HG03342 (cell line): ENCODE data around the gene NUMA1.

Experiments used
- ATAC-seq: cut with Tn5 transposase; IDR thresholded peaks from one replicate; pipeline ENCODE4 v1.9.1; 2021; ENCODE audit warnings: mild to moderate bottlenecking, moderate library complexity; ENCODE audit not compliant: unreplicated experiment

Gene NUMA1

GRCh38 chr11:72002841-72003775 is 77.2 kb downstream of the NUMA1 start:
- ATAC-seq, result no peak

- no peak for ATAC-seq
These were observed 78.3 kb downstream of the NUMA1 start for GRCh38 chr11:72001834-72002591.

DNA sequence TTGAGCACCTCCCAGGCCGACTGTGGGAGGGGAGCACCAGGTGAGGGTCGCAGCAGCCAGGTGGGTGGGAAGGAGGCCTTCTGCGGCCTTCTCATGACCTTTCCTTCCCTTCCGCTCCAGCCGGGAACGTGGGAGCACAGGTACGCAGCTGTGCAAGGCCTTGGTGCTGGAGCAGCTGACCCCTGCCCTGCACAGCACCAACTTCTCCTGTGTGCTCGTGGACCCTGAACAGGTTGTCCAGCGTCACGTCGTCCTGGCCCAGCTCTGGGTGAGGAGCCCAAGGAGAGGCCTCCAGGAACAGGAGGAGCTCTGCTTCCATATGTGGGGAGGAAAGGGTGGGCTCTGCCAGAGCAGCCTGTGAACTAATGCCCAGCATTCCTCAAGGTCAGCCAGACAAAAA is 79.1 kb downstream of the NUMA1 start:
- no peak for ATAC-seq

GRCh38 chr11:72000202-72000867 is 80.0 kb downstream of the NUMA1 start:
- no peak for ATAC-seq

DNA sequence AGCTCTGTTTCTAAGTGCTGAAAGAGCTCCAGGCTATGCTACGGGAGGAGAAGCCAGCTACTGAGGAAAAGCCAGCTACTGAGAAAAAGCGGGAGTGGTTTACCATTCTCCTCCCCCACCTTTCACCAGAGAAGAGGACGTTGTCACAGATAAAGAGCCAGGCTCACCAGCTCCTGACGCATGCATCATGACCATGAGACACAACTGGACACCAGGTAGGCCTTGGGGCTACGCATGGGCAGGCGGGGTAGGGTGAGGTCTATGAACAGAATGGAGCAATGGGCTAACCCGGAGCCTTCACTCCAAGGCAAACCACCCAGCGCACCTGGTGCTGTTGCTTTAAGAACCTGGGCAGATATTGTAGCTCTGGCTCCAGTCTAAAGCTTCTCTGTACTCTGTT is 80.5 kb downstream of the NUMA1 start:
- ATAC-seq, result no peak

- ATAC-seq, result no peak
These were observed 81.0 kb downstream of the NUMA1 start for GRCh38 chr11:71999362-71999761.

GRCh38 chr11:71998649-71999310 is 81.6 kb downstream of the NUMA1 start, which contains the start of gene IL18BP:
Gene IL18BP (plus strand): TSS chr11:71998909. CDS start chr11:71999985, 1,076 bp downstream.
- ATAC-seq, result no peak

DNA sequence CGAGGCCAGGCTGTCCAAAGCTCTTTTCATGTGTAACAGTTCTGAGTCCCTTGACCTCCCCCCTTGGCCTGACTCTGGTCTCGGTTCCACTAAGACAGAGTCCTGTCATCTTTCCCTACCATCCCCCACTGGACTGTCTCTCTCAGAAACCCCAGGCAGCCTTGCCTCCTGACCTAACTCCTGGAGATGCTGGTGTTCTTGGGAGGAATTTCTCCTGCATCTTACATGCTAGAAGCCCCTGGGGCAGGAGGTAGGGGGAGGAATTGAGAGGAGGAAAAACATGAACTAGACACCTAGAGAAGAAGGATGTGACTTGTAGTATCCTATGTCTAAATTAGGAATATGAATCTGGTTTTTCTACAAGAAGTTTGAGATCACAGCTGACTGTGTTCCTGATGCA is 82.3 kb downstream of the NUMA1 start:
- no peak for ATAC-seq

GRCh38 chr11:71997594-71997993 is 82.7 kb downstream of the NUMA1 start:
- ATAC-seq, result no peak

DNA sequence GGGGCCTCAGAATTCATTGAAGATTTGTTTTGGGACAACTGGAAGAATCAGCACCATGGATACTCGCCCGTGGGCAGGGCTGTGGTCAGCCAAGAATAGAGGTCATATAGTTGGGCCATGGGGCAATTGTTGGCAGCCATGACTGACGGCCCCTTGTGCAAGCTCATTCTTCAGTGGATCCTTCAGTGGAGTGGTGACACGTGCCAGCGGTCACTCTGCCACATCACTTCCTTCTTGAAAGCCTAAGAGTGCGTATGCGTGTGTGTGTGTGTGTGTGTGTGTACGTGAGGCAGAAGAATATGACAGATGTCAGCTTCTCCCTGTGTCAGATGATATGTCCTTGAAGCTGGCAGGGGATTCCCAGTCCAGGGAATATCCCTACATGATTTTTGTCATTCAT is 83.4 kb downstream of the NUMA1 start:
- no peak for ATAC-seq

DNA sequence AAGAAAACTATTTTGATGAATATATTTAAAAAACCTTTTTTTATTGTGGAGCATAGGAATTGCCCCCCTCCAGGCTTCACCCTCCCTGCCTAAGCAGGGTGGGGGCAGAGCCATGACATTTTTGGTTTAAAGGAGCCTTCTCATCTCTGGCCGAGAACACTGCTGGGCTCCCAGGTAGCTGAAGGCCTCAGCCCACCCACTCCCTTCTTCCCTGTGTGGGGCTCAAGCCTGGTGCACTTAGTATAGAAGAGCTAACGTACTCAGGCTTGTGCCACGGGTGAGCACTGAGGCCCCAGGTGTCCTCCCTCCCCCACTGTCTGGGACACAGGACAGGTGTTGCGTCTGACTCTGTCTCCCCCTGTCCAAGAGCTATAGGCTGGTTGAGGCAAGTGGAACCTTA is 83.8 kb downstream of the NUMA1 start:
- ATAC-seq, result no peak

DNA sequence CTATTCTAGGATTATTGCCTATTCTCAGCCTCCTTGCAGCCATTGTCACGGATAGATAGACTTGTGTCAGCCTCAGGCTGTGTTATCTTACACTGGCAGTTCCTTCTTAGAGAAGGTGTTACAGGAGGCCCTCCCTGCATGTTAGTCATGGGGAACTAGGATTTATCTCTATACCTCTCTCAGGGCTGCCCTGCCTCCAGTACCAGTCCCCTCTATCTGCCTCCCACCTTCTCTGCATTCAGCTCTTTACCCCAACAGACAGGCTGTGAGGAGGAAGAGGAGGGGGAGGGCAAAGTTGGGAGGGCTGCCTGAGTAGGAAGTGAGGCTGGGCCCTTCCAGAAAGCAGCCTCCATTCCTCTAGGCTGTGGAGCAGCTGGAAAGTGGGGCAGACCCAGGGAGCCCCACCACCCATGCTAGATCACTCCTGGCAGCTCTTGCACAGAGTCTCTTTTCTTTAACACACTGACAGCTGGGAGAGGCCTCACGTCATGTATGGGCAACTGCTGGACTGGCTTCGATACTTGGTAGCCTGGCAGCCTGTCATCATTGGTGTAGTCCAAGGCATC is 84.5 kb downstream of the NUMA1 start:
- no peak for ATAC-seq

GRCh38 chr11:71994786-71995185 is 85.6 kb downstream of the NUMA1 start:
- no peak for ATAC-seq

DNA sequence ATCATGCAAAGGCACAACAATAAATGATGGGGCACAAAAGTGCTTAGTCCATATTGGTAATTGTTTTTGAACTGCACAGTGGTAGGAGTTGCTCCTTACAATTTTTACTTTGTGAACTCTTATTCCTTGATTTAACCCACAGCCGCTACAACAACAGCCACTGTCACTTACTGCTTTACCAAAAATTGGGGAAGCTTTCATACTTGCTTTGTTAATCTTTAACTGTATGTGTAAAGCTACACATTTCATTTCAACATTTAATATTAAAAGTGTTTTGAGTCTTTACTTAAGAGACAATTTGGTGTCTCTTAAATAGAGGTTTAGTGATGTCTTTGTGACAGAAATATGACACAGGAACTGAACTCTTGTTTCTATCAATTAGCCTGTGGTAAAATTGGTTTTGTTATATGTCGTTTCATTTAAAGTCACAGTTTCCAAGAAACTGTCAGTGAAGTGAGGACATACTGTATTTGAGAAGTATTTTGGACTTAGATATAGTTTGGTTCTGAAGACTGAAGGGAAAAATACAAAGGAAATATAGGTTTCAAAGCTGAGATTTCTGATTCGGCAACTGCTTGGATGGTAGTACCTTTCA is 88.1 kb downstream of the NUMA1 start:
- ATAC-seq, result no peak

- ATAC-seq, result peak; percentile 77
These were observed 88.8 kb downstream of the NUMA1 start for GRCh38 chr11:71991494-71991893.

DNA sequence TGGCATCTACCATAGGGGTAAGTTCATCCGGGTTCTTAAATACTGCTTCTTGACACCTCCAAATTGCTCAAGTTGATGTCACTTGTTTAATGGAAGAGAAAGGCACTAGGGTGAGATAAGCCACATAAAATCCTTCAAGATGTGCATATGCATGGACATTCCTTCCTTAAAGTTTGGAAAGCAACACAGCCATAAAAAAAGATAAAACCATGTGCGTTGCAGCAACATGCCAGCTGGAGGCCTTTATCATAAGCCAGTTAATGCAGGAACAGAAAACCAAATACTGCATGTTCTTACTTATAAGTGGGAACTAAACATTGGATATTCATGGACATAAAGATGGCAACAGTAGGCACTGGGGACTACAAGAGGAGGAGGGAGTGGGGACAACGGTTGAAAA is 89.6 kb downstream of the NUMA1 start:
- no peak for ATAC-seq

- no peak for ATAC-seq
These were observed 92.3 kb downstream of the NUMA1 start for GRCh38 chr11:71988050-71988449.

DNA sequence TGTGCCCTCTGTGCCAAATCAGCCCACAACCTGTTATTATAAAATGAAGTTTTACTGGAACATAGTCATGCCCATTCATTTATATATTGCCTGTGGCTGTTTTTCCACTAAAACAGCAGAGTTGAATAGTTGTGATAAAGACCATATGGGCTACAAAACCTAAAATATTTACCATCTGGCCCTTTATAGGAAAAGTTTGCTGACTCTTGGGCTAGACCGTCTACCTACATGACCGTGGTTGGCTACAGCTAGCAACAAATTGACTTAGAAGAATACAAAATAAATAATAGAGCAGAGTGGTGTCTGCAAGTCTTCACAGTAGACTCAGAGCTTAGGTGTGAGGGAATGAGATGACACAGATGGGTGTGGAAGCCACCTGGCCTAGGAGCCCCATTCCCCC is 92.8 kb downstream of the NUMA1 start:
- no peak for ATAC-seq

DNA sequence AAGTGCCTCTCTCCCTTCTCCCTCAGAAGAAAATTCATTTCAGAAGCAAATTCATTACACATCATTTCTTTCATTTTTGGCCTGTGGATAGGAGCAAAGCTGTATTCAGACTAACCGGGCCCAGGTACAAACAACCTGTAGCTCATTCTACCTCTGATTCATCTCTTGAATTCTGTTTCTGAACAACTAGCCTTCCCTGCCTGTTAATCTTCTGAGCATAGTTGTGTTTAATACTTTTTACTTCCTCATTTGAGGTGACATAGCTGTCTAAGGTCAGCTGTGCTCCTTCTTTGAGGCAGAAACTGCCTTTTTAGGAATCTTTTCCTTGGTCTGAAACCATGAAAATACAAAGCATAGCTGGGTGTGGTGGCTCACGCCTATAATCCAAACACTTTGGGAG is 94.2 kb downstream of the NUMA1 start:
- no peak for ATAC-seq

DNA sequence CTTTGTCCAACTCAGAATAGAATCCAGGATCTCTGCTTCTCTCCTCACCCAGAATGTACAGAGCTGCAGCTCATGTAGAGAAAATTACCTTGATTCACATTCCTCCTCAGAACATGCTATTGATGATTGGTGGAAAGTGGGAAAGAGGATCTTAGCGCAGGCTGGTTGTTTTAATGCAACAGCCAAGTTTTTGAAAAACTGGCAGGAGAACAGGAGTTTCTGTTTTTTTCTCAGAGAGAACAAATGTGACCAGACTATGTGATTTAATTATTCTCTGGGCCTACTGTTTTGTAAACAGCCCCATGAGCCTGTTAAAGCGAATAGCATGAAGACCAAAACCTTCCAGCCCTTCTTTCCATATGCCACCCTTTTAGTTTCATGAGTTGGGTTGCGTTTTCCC is 100.7 kb downstream of the NUMA1 start:
- no peak for ATAC-seq
